Measurements from ENCODE around the gene GPR68.
A peak's percentile ranks its signal among the peaks of the same experiment; 100 is the strongest.

Gene GPR68
- total RNA-seq, result 11.5 to 12.5 (median 11.8) reads per million in 4 donors

GRCh38 chr14:91244501-91244901, at the start of gene GPR68:
Gene GPR68, minus strand, starts transcription at chr14:91244704. Its CDS starts 9,654 bp downstream, at chr14:91235050.
- peak in 1 of 5 donors; percentile 74 for DNase-seq

GRCh38 chr14:91294153-91294552, 49.6 kb upstream of the GPR68 start:
- DNase-seq, result no peak

- no peak for DNase-seq
Measured at GRCh38 chr14:91293281-91293680, 48.8 kb upstream of the GPR68 start.

- DNase-seq, result no peak
Measured at GRCh38 chr14:91292491-91292890, 48.0 kb upstream of the GPR68 start.

- no peak for DNase-seq
Measured at GRCh38 chr14:91291786-91292405, 47.4 kb upstream of the GPR68 start.

- DNase-seq, result no peak
Measured at GRCh38 chr14:91290986-91291385, 46.5 kb upstream of the GPR68 start.

- no peak for DNase-seq
Measured at GRCh38 chr14:91289464-91289863, 45.0 kb upstream of the GPR68 start.

- no peak for DNase-seq
Measured at GRCh38 chr14:91288876-91289275, 44.4 kb upstream of the GPR68 start.

GRCh38 chr14:91286530-91286937, 42.0 kb upstream of the GPR68 start:
- DNase-seq, result peak; percentile 41 to 77 (median 68)

- DNase-seq, result no peak
Measured at GRCh38 chr14:91284791-91285548, 40.5 kb upstream of the GPR68 start.

- no peak for DNase-seq
Measured at GRCh38 chr14:91284146-91284790, 39.8 kb upstream of the GPR68 start.

GRCh38 chr14:91283666-91284065, 39.2 kb upstream of the GPR68 start:
- no peak for DNase-seq

- DNase-seq, result no peak
Measured at GRCh38 chr14:91282954-91283645, 38.6 kb upstream of the GPR68 start.

- no peak for DNase-seq
Measured at GRCh38 chr14:91281346-91281745, 36.8 kb upstream of the GPR68 start.

- DNase-seq, result no peak
Measured at GRCh38 chr14:91280129-91280528, 35.6 kb upstream of the GPR68 start.

- DNase-seq, result no peak
Measured at GRCh38 chr14:91279354-91279753, 34.9 kb upstream of the GPR68 start.

- no peak for DNase-seq
Measured at GRCh38 chr14:91278383-91278715, 33.8 kb upstream of the GPR68 start.

- no peak for DNase-seq
Measured at GRCh38 chr14:91277546-91278382, 33.3 kb upstream of the GPR68 start.

- DNase-seq, result no peak
Measured at GRCh38 chr14:91274796-91275195, 30.3 kb upstream of the GPR68 start.

GRCh38 chr14:91273885-91274273, 29.4 kb upstream of the GPR68 start:
- no peak for DNase-seq

GRCh38 chr14:91273273-91273884, 28.9 kb upstream of the GPR68 start:
- no peak for DNase-seq

Data from T-helper 1 cell (primary cell).